DOHH2 (cell line): ENCODE data around the gene NRXN3.

Experiments
- EZH2phosphoT487 ChIP-seq: fragments of 200-600 bp; sonication (generic); IDR thresholded peaks from 2 replicates; pipeline ENCODE4 v1.6.1; 2017; ENCODE audit warnings: borderline replicate concordance, mild to moderate bottlenecking, antibody characterized with exemption, low read length, moderate library complexity, mixed read lengths
- TF ChIP-seq, protein P1 (sequence below): fragments of 200-600 bp; sonication (generic); IDR thresholded peaks from one replicate; pipeline ENCODE4 v1.5.1; 2014; ENCODE audit warnings: antibody characterized with exemption, mild to moderate bottlenecking, low read depth, low read length; ENCODE audit not compliant: poor library complexity, severe bottlenecking

DNA sequence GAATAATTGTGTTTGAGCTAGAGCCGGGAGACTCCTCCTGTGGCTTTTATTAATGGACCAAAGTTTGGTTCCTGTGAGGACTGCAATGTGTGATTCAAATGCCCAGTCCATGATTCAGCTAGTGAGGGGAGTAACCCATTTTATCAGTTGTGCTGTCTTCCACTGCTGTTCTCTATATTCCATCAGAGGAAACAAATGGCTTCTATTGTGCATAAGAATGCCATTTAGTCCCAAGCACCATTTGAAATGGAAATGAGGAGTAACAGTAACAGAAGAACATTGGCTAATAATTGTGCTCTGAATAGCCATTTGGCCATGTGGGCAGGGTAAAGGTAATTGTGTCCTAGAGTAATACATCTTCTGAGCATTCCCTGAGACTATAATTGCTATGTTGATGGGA is 1398.4 kb downstream of the NRXN3 start:
- TF ChIP-seq, protein P1, sequence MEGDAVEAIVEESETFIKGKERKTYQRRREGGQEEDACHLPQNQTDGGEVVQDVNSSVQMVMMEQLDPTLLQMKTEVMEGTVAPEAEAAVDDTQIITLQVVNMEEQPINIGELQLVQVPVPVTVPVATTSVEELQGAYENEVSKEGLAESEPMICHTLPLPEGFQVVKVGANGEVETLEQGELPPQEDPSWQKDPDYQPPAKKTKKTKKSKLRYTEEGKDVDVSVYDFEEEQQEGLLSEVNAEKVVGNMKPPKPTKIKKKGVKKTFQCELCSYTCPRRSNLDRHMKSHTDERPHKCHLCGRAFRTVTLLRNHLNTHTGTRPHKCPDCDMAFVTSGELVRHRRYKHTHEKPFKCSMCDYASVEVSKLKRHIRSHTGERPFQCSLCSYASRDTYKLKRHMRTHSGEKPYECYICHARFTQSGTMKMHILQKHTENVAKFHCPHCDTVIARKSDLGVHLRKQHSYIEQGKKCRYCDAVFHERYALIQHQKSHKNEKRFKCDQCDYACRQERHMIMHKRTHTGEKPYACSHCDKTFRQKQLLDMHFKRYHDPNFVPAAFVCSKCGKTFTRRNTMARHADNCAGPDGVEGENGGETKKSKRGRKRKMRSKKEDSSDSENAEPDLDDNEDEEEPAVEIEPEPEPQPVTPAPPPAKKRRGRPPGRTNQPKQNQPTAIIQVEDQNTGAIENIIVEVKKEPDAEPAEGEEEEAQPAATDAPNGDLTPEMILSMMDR, result no peak
- TF ChIP-seq EZH2phosphoT487, result no peak
